ENCODE data around the gene ARID1B. TPM values are rescaled to one million over a fixed set of nuclear protein-coding genes. Genes with fewer than 3 reads are reported as not detected.
A peak's percentile ranks its signal among the peaks of the same experiment; 100 is the strongest.

Gene ARID1B
- total RNA-seq, 1 experiment from 2014 or later = 13.9 TPM

DNA sequence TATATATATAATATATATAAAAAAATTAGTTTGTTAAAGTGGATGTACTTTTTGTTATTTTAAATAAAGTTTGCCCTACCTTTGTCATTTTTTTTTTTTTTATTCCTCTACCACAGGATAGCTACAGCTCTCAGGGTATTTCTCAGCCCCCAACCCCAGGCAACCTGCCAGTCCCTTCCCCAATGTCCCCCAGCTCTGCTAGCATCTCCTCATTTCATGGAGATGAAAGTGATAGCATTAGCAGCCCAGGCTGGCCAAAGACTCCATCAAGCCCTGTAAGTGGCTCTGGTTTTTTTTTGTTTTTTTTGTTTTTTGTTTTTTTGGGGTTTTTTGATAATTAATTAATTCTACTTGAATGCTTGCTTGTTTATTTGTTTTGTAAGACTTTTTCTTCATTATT is 397.6 kb downstream of the ARID1B start:
- no peak overlapping the region for H3K4me3 ChIP-seq
- H3K4me1 ChIP-seq (replicated peaks) = no peaks in the 10 kb centered on the region
- no peaks in the 10 kb centered on the region for H3K27me3 ChIP-seq (replicated peaks)
- DNase-seq (ENCODE audit: low read depth in 1 of 2, low spot score in 2 of 2) = no peak
- no peaks in the 10 kb centered on the region for H3K9me3 ChIP-seq (replicated peaks)
- no peaks in the 10 kb centered on the region for H3K36me3 ChIP-seq
- H3K27ac ChIP-seq = no peak overlapping the region

DNA sequence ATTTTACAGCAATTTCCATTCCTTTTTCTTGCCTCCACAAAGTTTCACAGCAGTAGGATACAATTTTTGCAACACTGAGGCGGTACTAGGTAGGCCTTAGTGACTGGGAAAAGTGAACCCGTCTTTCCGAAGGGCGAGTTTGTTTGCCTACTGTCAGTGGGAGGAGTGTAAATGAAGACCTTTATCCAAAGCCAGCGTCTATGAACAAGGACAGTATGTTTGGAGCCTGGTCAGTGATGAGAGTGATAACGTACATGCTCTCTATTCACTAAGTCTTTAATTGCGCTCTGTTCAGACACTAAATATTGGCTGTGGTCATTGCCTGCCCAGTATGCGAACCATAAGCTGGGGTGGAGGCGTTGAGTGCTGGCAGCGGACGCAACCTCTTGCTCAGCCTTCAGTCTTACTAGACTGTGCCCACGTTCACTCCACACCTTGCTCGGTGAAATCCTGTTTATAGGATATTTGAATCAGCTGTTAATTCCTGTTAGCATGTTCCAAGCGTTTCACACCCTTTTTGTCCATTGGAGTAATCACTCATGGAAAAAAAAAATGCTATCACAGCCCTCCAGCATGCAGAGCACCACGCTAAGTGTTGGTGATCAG is 400.7 kb downstream of the ARID1B start:
- Histone ChIP-seq H3K36me3 (no peaks in the 10 kb centered on the region; the same call in 1 of the 2 replicates), H3K4me3 (no peak overlapping the region), H3K27me3 (replicated peaks) (no peaks in the 10 kb centered on the region), H3K9me3 (replicated peaks) (no peaks in the 10 kb centered on the region), H3K4me1 (replicated peaks) (no peaks in the 10 kb centered on the region), H3K27ac (no peak overlapping the region)
- DNase-seq (ENCODE audit: low read depth in 1 of 2, low spot score in 2 of 2) = no peak

- no peak for DNase-seq (ENCODE audit: low read depth in 1 of 2, low spot score in 2 of 2)
- H3K27ac ChIP-seq = no peak overlapping the region
- H3K9me3 ChIP-seq (replicated peaks) = no peaks in the 10 kb centered on the region
Measured at GRCh38 chr6:157181649-157182048, 404.5 kb downstream of the ARID1B start.

GRCh38 chr6:157182503-157183264 is 405.5 kb downstream of the ARID1B start:
- H3K27ac ChIP-seq = no peak overlapping the region
- no peak for DNase-seq (ENCODE audit: low read depth in 1 of 2, low spot score in 2 of 2)

More at GRCh38 chr6:157181649-157182048, 404.5 kb downstream of the ARID1B start:
- Histone ChIP-seq H3K36me3 (peaks cover 21% of the 10 kb centered on the region), H3K27me3 (replicated peaks) (no peaks in the 10 kb centered on the region), H3K4me1 (replicated peaks) (no peaks in the 10 kb centered on the region; the same call in 1 of the 2 replicates), H3K4me3 (no peak overlapping the region)

GRCh38 chr6:157184202-157185015 is 407.2 kb downstream of the ARID1B start:
- Histone ChIP-seq H3K27me3 (replicated peaks) (no peaks in the 10 kb centered on the region), H3K9me3 (replicated peaks) (no peaks in the 10 kb centered on the region), H3K4me1 (replicated peaks) (no peaks in the 10 kb centered on the region; the same call in 1 of the 2 replicates), H3K4me3 (no peak overlapping the region), H3K27ac (no peak overlapping the region), H3K36me3 (peaks cover 29% of the 10 kb centered on the region)
- peak; percentile 62 to 73 for DNase-seq (ENCODE audit: low read depth in 1 of 2, low spot score in 2 of 2)

More at GRCh38 chr6:157182503-157183264, 405.5 kb downstream of the ARID1B start:
- Histone ChIP-seq H3K36me3 (peaks cover 29% of the 10 kb centered on the region), H3K4me1 (replicated peaks) (no peaks in the 10 kb centered on the region; the same call in 1 of the 2 replicates), H3K4me3 (no peak overlapping the region), H3K27me3 (replicated peaks) (no peaks in the 10 kb centered on the region), H3K9me3 (replicated peaks) (no peaks in the 10 kb centered on the region)

GRCh38 chr6:157185171-157185570 is 408.0 kb downstream of the ARID1B start:
- H3K4me3 ChIP-seq = no peak overlapping the region
- H3K27ac ChIP-seq = no peak overlapping the region
- no peaks in the 10 kb centered on the region for H3K27me3 ChIP-seq (replicated peaks)
- H3K4me1 ChIP-seq (replicated peaks) = no peaks in the 10 kb centered on the region; the same call in 1 of the 2 replicates
- no peaks in the 10 kb centered on the region for H3K9me3 ChIP-seq (replicated peaks)
- DNase-seq (ENCODE audit: low read depth in 1 of 2, low spot score in 2 of 2) = no peak
- peaks cover 33% of the 10 kb centered on the region for H3K36me3 ChIP-seq

DNA sequence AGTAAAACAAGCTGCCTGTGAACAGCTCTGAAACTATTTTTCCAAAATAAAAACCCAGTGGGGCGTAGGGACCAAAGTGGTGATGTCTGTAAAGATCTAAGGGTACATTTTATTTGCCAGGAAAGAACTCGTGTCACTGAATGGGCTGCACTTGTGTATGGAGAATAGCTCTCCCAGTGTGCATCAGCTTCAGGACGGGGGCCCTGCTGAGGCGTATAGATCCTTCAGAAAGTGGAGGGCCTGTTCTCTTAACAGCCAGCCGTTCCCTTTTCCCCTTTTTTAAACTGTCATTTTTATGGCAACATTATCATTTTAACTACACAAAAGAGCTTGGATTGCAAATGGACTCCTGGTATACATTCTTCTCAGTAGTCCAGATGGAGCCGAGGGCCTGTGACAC is 408.8 kb downstream of the ARID1B start:
- H3K9me3 ChIP-seq (replicated peaks) = no peaks in the 10 kb centered on the region
- peaks cover 37% of the 10 kb centered on the region for H3K36me3 ChIP-seq
- DNase-seq (ENCODE audit: low read depth in 1 of 2, low spot score in 2 of 2) = no peak

GRCh38 chr6:157186785-157187181 is 409.6 kb downstream of the ARID1B start:
- Histone ChIP-seq H3K36me3 (peaks cover 40% of the 10 kb centered on the region), H3K9me3 (replicated peaks) (no peaks in the 10 kb centered on the region), H3K4me1 (replicated peaks) (no peaks in the 10 kb centered on the region; the same call in 1 of the 2 replicates), H3K4me3 (no peak overlapping the region), H3K27me3 (replicated peaks) (no peaks in the 10 kb centered on the region), H3K27ac (no peak overlapping the region)
- no peak for DNase-seq (ENCODE audit: low read depth in 1 of 2, low spot score in 2 of 2)

More for the DNA sequence above, 408.8 kb downstream of the ARID1B start:
- Histone ChIP-seq H3K27me3 (replicated peaks) (no peaks in the 10 kb centered on the region), H3K4me1 (replicated peaks) (no peaks in the 10 kb centered on the region; the same call in 1 of the 2 replicates), H3K27ac (no peak overlapping the region), H3K4me3 (no peak overlapping the region)

DNA sequence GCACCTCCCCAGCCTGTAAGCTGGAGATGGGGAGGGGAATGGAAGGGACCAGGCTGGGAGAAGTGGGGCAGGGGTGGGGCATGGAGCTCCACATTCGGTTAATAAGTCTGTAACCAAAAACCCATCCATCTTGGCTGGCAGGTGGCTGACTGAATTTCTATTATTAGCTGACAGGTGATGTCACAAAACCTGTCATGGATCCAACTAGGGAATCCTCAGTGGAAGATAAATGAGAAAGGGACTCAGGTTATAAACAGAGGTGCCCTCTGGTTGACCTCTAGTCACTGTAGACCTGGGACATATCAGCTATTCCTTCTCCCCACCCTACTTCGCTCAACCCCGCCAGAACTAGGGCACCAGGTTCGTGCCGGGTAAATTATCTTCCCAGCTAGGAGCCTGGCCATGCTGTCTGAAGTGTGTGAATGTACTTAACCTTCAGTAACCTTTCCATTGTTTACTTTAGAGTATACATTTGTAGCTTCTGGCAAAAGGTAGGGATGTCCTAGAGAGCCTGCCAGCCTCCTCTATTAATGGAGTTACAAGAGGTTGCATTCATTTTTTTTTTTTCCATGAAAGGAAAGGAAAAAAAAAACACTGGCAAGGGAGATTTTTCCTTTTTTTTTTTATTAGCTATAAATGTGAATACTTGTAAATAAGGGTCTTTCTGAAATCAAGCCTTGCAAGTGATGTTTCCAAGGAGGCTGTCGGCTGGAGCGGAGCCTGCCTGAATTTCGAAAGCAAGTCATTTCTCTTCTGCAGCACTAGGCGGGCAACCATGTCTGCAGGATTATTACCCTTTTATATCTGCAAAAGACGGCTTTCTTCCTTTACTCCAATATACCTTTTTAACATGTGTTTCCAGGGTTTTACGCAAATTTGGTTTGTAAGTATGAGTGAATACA is 410.3 kb downstream of the ARID1B start:
- no peak overlapping the region for H3K4me3 ChIP-seq
- H3K9me3 ChIP-seq (replicated peaks) = no peaks in the 10 kb centered on the region
- no peaks in the 10 kb centered on the region for H3K27me3 ChIP-seq (replicated peaks)
- no peaks in the 10 kb centered on the region; the same call in 1 of the 2 replicates for H3K4me1 ChIP-seq (replicated peaks)
- H3K36me3 ChIP-seq = peaks cover 40% of the 10 kb centered on the region
- no peak for DNase-seq (ENCODE audit: low read depth in 1 of 2, low spot score in 2 of 2)
- H3K27ac ChIP-seq = no peak overlapping the region

- no peak for DNase-seq (ENCODE audit: low read depth in 1 of 2, low spot score in 2 of 2)
- Histone ChIP-seq H3K27me3 (replicated peaks) (no peaks in the 10 kb centered on the region), H3K27ac (no peak overlapping the region), H3K4me1 (replicated peaks) (no peaks in the 10 kb centered on the region; the same call in 1 of the 2 replicates), H3K4me3 (no peak overlapping the region), H3K9me3 (replicated peaks) (no peaks in the 10 kb centered on the region), H3K36me3 (peaks cover 40% of the 10 kb centered on the region)
Measured at GRCh38 chr6:157188213-157188612, 411.0 kb downstream of the ARID1B start.

DNA sequence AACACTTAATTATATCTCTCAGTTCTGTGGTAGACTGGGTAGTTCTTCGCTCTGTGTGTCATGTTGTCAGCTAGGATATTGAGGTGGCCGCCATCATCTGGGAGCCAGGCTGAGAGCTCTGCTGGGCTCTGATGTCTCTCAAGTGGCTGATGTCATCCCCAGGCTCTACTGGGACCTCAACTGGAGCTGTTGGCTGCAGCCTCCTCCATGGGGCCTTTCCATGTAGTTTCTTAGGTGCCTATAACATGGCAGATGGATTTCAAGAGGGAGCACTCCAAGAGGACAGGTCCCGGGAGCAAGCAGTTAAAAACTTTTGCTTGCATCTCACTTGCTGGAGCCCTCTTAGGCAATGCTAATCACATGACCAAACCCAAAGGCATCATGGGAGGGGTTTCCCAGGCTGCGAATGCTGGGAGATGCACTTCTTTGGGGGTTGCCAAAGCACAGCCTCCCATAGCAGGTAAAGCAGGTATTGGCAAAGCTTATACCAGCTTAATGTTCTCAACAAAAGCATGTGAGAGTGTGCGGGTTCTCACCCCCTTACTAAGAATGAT is 416.3 kb downstream of the ARID1B start:
- H3K27me3 ChIP-seq (replicated peaks) = no peaks in the 10 kb centered on the region
- no peaks in the 10 kb centered on the region for H3K4me1 ChIP-seq (replicated peaks)
- peaks cover 32% of the 10 kb centered on the region for H3K36me3 ChIP-seq
- H3K9me3 ChIP-seq (replicated peaks) = no peaks in the 10 kb centered on the region; the same call in 1 of the 2 replicates
- no peak overlapping the region for H3K4me3 ChIP-seq
- DNase-seq (ENCODE audit: low read depth in 1 of 2, low spot score in 2 of 2) = no peak
- H3K27ac ChIP-seq = no peak overlapping the region

- no peak for DNase-seq (ENCODE audit: low read depth in 1 of 2, low spot score in 2 of 2)
- H3K27me3 ChIP-seq (replicated peaks) = no peaks in the 10 kb centered on the region
- H3K9me3 ChIP-seq (replicated peaks) = no peaks in the 10 kb centered on the region; the same call in 1 of the 2 replicates
- H3K4me1 ChIP-seq (replicated peaks) = no peaks in the 10 kb centered on the region
- H3K27ac ChIP-seq = no peak overlapping the region
- peaks cover 33% of the 10 kb centered on the region for H3K36me3 ChIP-seq
- no peak overlapping the region for H3K4me3 ChIP-seq
Measured at GRCh38 chr6:157194110-157194509, 416.9 kb downstream of the ARID1B start.
